Measurements from ENCODE around the gene SLX4IP.

Gene SLX4IP

GRCh38 chr20:10483691-10484090 is 48.6 kb downstream of the SLX4IP start:
- no peak for DNase-seq (ENCODE audit: low read depth)
- no peak for TF ChIP-seq CTCF (IDR thresholded peaks at IDR 0.05; ENCODE audit: insufficient read depth, low read depth, low read length, missing control alignments)
- no peak overlapping the region for H3K4me3 ChIP-seq (ENCODE audit: low read depth, low read length)

- no peak for DNase-seq (ENCODE audit: low read depth)
- TF ChIP-seq CTCF (IDR thresholded peaks at IDR 0.05; ENCODE audit: insufficient read depth, low read depth, low read length, missing control alignments) = no peak
- H3K4me3 ChIP-seq (ENCODE audit: low read depth, low read length) = no peak overlapping the region
Measured at GRCh38 chr20:10487142-10488136, 52.3 kb downstream of the SLX4IP start.

- no peak for DNase-seq (ENCODE audit: low read depth)
- no peak for TF ChIP-seq CTCF (IDR thresholded peaks at IDR 0.05; ENCODE audit: insufficient read depth, low read depth, low read length, missing control alignments)
- no peak overlapping the region for H3K4me3 ChIP-seq (ENCODE audit: low read depth, low read length)
Measured at GRCh38 chr20:10488534-10488933, 53.4 kb downstream of the SLX4IP start.

- H3K4me3 ChIP-seq (ENCODE audit: low read depth, low read length) = no peak overlapping the region
- no peak for DNase-seq (ENCODE audit: low read depth)
- TF ChIP-seq CTCF (IDR thresholded peaks at IDR 0.05; ENCODE audit: insufficient read depth, low read depth, low read length, missing control alignments) = no peak
Measured at GRCh38 chr20:10489853-10490252, 54.7 kb downstream of the SLX4IP start.

- H3K4me3 ChIP-seq (ENCODE audit: low read depth, low read length) = no peak overlapping the region
- no peak for DNase-seq (ENCODE audit: low read depth)
- TF ChIP-seq CTCF (IDR thresholded peaks at IDR 0.05; ENCODE audit: insufficient read depth, low read depth, low read length, missing control alignments) = no peak
Measured at GRCh38 chr20:10490257-10490656, 55.2 kb downstream of the SLX4IP start.

GRCh38 chr20:10490706-10491105 is 55.6 kb downstream of the SLX4IP start:
- no peak overlapping the region for H3K4me3 ChIP-seq (ENCODE audit: low read depth, low read length)
- TF ChIP-seq CTCF (IDR thresholded peaks at IDR 0.05; ENCODE audit: insufficient read depth, low read depth, low read length, missing control alignments) = no peak
- no peak for DNase-seq (ENCODE audit: low read depth)

Measured in GM12865 (cell line).